Endothelial cell of umbilical vein (primary cell): ENCODE results near the gene IDI2. TPM values are rescaled to one million over a fixed set of nuclear protein-coding genes. Genes with fewer than 3 reads are reported as not detected.

ENCODE experiments used
- BruUV-seq: library from RNA; stranded (reverse); fragments of 400-500 nt; replicated peaks from 2 replicates; lab custom pipeline; 2021; lab: Mats Ljungman, UMichigan
- CTCF ChIA-PET: fragments of 300-600, 350-600 bp; sonication (Branson Sonifier 250); formaldehyde crosslinking; loops from one replicate; lab custom pipeline; 2021; ENCODE audit warnings: antibody characterized with exemption, inconsistent platforms; lab: Charles Lee
- POLR2A ChIA-PET: fragments of 300-600, 350-600 bp; sonication (Branson Sonifier 250); formaldehyde crosslinking; loops from one replicate; lab custom pipeline; 2021; ENCODE audit warnings: antibody characterized with exemption, inconsistent platforms; lab: Charles Lee
- DNase-seq: peaks from one replicate; pipeline ENCODE4 v3.0.0-alpha.2; 2011; ENCODE audit warnings: low read depth, low spot score
- FAIRE-seq: peaks from 2 replicates; lab custom pipeline; 2011; peaks lifted over from hg19 to GRCh38; lab: Jason Lieb, UNC
- H2AFZ ChIP-seq: 2 replicates; pipeline ENCODE4 v1.6.0; 2012; ENCODE audit warnings: low read depth, low read length, control low read depth, inconsistent platforms
- H3K27ac ChIP-seq: 2 replicates; pipeline ENCODE4 v1.5.1; 2011; ENCODE audit warnings: low read depth, mild to moderate bottlenecking, control low read depth, low read length, moderate library complexity; ENCODE audit not compliant: insufficient read depth
- H3K27me3 ChIP-seq, 2 experiments: 2 replicates each; pipeline versions ENCODE4 v1.6.0 to v1.6.1; 2011; ENCODE audit warnings: low read length in 2 of 2, mixed read lengths in 1 of 2; ENCODE audit not compliant: control insufficient read depth in 2 of 2, insufficient read depth in 2 of 2
- H3K36me3 ChIP-seq, 2 experiments: 2 replicates in 1 of 2; 3 replicates in 1 of 2; pipeline ENCODE4 v1.5.1; 2011; ENCODE audit warnings: low read length in 2 of 2, mild to moderate bottlenecking in 1 of 2, moderate library complexity in 1 of 2; ENCODE audit not compliant: control insufficient read depth in 2 of 2, insufficient read depth in 2 of 2; ENCODE audit errors: extremely low read depth in 1 of 2
- H3K4me1 ChIP-seq: 3 replicates; pipeline ENCODE4 v1.5.1; 2011; ENCODE audit warnings: mild to moderate bottlenecking, low read length; ENCODE audit not compliant: control insufficient read depth, insufficient read depth; ENCODE audit errors: extremely low read depth
- H3K4me2 ChIP-seq: 2 replicates; pipeline ENCODE4 v1.6.1; 2011; ENCODE audit warnings: low read length, control low read depth, mixed read lengths; ENCODE audit not compliant: insufficient read depth
- H3K4me3 ChIP-seq, 3 experiments: fragments of 200-600 bp in 1 of 3; sonication (generic), shearing (Covaris generic) in 1 of 3; replicated peaks in 1 of 3; 2 replicates each; pipeline ENCODE4 v1.5.1; 2011 to 2016; ENCODE audit warnings: control low read depth in 3 of 3, low read length in 3 of 3, mild to moderate bottlenecking in 2 of 3, inconsistent platforms in 1 of 3, low read depth in 1 of 3, moderate library complexity in 1 of 3; ENCODE audit not compliant: insufficient read depth in 1 of 3
- H3K79me2 ChIP-seq: 2 replicates; pipeline ENCODE4 v1.6.0; 2012; ENCODE audit warnings: low read length, inconsistent platforms; ENCODE audit not compliant: control insufficient read depth, insufficient read depth
- H3K9ac ChIP-seq: replicated peaks from 2 replicates; pipeline ENCODE3; 2011; ENCODE audit warnings: low read length, control low read depth; ENCODE audit not compliant: insufficient read depth; ENCODE audit errors: extremely low read depth
- H3K9me1 ChIP-seq: replicated peaks from 3 replicates; pipeline ENCODE4 v1.6.0; 2011; ENCODE audit warnings: mild to moderate bottlenecking, low read length; ENCODE audit not compliant: control insufficient read depth, insufficient read depth; ENCODE audit errors: extremely low read depth
- H3K9me3 ChIP-seq: replicated peaks from 2 replicates; pipeline ENCODE4 v1.5.1; 2012; ENCODE audit warnings: low read length, inconsistent platforms; ENCODE audit not compliant: control insufficient read depth, insufficient read depth
- H4K20me1 ChIP-seq: replicated peaks from 2 replicates; pipeline ENCODE3; 2011; ENCODE audit warnings: mild to moderate bottlenecking, low read length; ENCODE audit not compliant: control insufficient read depth, insufficient read depth; ENCODE audit errors: extremely low read depth
- EZH2 ChIP-seq: IDR thresholded peaks from 2 replicates; pipeline ENCODE4 v1.6.1; 2012; ENCODE audit warnings: borderline replicate concordance, low read depth, mild to moderate bottlenecking, moderate library complexity, low read length, inconsistent platforms; ENCODE audit not compliant: severe bottlenecking
- FOS ChIP-seq: IDR thresholded peaks from 2 replicates; pipeline ENCODE4 v1.6.1; 2011; ENCODE audit warnings: mild to moderate bottlenecking, low read length, moderate library complexity, borderline replicate concordance; ENCODE audit not compliant: insufficient read depth
- GATA2 ChIP-seq: IDR thresholded peaks from 2 replicates; pipeline ENCODE4 v1.7.0; 2011; ENCODE audit warnings: low read depth, mild to moderate bottlenecking, moderate library complexity, mixed read lengths, low read length; ENCODE audit not compliant: insufficient read length, insufficient read depth
- JUN ChIP-seq: IDR thresholded peaks from 2 replicates; pipeline ENCODE4 v1.6.1; 2011; ENCODE audit warnings: borderline replicate concordance, low read depth; ENCODE audit not compliant: insufficient read length, insufficient read depth
- MYC ChIP-seq: IDR thresholded peaks from one replicate; pipeline ENCODE4 v1.6.1; 2011; ENCODE audit warnings: mild to moderate bottlenecking, low read depth, low read length
- POLR2A ChIP-seq: IDR thresholded peaks from 2 replicates; pipeline ENCODE4 v1.6.1; 2012; ENCODE audit warnings: low read depth, mild to moderate bottlenecking, control low read depth, low read length
- POLR2AphosphoS5 ChIP-seq: IDR thresholded peaks from 2 replicates; pipeline ENCODE4 v1.6.1; 2012; ENCODE audit warnings: low read depth, mild to moderate bottlenecking, control low read depth, low read length, moderate library complexity; ENCODE audit not compliant: insufficient read depth
- dilution Hi-C: fragments of 300-500 bp; cut with MboI; formaldehyde crosslinking; loops from one replicate; pipeline ENCODE4 v1.15.0; 2019; ENCODE audit warnings: low sequenced_read_pairs; ENCODE audit not compliant: extremely low pct_ligation_motif_present
- intact Hi-C: fragments of 100-400 bp; cut with micrococcal nuclease; formaldehyde crosslinking; loops from one replicate; pipeline ENCODE4 v1.10.0; 2022
- polyA plus RNA-seq, 4 experiments: library from polyadenylated mRNA; depleted of rRNA in 3 of 4; stranded (reverse) in 3 of 4; unstranded in 1 of 4; fragments of >200 nt; gene quantifications; 2 replicates each; pipeline versions ENCODE4 v1.2.1 to v1.2.3, GENCODE V29; 2011 to 2012; ENCODE audit warnings: missing spikeins in 1 of 4
- total RNA-seq: library from RNA; stranded (reverse); gene quantifications from 2 replicates; pipeline ENCODE4 v1.2.3, GENCODE V29; 2021
- TF ChIP-seq, protein P1 (sequence below): IDR thresholded peaks from 2 replicates; pipeline ENCODE4 v1.6.1; 2011; ENCODE audit not compliant: insufficient read depth, insufficient read length
- TF ChIP-seq, protein P2 (sequence below), 2 donors: IDR thresholded peaks; 1 replicate in 1 of 2; 2 replicates in 1 of 2; pipeline ENCODE4 v1.5.1; 2011; ENCODE audit warnings: low read length in 2 of 2, mild to moderate bottlenecking in 2 of 2, moderate library complexity in 2 of 2, control low read depth in 1 of 2, inconsistent platforms in 1 of 2, low read depth in 1 of 2; ENCODE audit not compliant: insufficient read depth in 1 of 2; ENCODE audit errors: extremely low read depth in 1 of 2

The IDI2 gene
- total and polyA plus RNA-seq, 2 donors (not counting 3 experiments of a cell fraction or from before 2014, with no cell fraction given), result not detected

DNA sequence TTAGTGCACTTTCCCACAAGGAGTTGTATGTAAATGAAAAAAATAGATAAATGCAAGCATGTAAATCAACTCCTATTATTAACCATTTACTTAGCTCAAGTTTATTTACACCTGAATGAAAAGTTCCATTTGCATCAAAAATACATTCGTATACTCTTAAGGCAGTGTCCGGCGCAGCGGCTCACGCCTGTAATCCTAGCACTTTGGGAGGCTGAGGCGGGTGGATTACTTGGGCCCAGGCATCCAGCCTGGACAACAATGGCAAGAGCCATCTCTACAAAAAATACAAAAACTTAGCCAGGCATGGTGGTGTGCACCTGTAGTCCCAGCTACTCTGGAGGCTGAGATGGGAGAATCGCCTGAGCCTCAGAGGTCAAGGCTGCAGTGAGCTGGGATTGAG, 4.2 kb upstream of the IDI2 start:
- Histone ChIP-seq H3K4me2 (no peak overlapping the region), H3K9me3 (no peaks in the 10 kb centered on the region), H3K79me2 (no peaks in the 10 kb centered on the region), H3K27me3 (no peaks in the 10 kb centered on the region), H3K4me3 (no peak overlapping the region), H3K27ac (no peak overlapping the region), H3K4me1 (no peaks in the 10 kb centered on the region), H3K9me1 (no peaks in the 10 kb centered on the region), H3K36me3 (no peaks in the 10 kb centered on the region), H4K20me1 (no peaks in the 10 kb centered on the region), H3K9ac (no peak overlapping the region), H2AFZ (no peak overlapping the region)
- intact Hi-C loops (no loop called here), dilution Hi-C loops (no loop called here)
- DNase-seq, result no peak
- FAIRE-seq, result no peak
- CTCF ChIA-PET, result no interaction called here
- BruUV-seq, result no TSS peak
- TF ChIP-seq GATA2, result no peak
- no peak for TF ChIP-seq JUN
- no peak for TF ChIP-seq EZH2
- no peak for TF ChIP-seq FOS
- TF ChIP-seq, protein P1, sequence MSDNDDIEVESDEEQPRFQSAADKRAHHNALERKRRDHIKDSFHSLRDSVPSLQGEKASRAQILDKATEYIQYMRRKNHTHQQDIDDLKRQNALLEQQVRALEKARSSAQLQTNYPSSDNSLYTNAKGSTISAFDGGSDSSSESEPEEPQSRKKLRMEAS, result no peak
- TF ChIP-seq POLR2A, result no peak
- TF ChIP-seq, protein P2, sequence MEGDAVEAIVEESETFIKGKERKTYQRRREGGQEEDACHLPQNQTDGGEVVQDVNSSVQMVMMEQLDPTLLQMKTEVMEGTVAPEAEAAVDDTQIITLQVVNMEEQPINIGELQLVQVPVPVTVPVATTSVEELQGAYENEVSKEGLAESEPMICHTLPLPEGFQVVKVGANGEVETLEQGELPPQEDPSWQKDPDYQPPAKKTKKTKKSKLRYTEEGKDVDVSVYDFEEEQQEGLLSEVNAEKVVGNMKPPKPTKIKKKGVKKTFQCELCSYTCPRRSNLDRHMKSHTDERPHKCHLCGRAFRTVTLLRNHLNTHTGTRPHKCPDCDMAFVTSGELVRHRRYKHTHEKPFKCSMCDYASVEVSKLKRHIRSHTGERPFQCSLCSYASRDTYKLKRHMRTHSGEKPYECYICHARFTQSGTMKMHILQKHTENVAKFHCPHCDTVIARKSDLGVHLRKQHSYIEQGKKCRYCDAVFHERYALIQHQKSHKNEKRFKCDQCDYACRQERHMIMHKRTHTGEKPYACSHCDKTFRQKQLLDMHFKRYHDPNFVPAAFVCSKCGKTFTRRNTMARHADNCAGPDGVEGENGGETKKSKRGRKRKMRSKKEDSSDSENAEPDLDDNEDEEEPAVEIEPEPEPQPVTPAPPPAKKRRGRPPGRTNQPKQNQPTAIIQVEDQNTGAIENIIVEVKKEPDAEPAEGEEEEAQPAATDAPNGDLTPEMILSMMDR (IDR thresholded peaks at IDR 0.05; ENCODE audit: extremely low read depth in 1 of 2, insufficient read depth in 1 of 2, low read depth in 1 of 2, low read length in 2 of 2), result no peak
- no peak for TF ChIP-seq POLR2AphosphoS5
- no peak for TF ChIP-seq MYC
- POLR2A ChIA-PET, result no interaction called here
